Neural progenitor cell (in vitro differentiated cells): ENCODE measurements around the gene CCDC85C. TPM values are rescaled to one million over a fixed set of nuclear protein-coding genes. Genes with fewer than 3 reads are reported as not detected.
A peak's percentile ranks its signal among the peaks of the same experiment; 100 is the strongest.

Experiments
- DNase-seq: peaks from one replicate; pipeline ENCODE4 v3.0.0-alpha.2; 2016; ENCODE audit warnings: low spot score
- H2AFZ ChIP-seq: fragments of 200-600 bp; sonication (generic); replicated peaks from 2 replicates; pipeline ENCODE4 v1.6.1; 2016; ENCODE audit warnings: antibody characterized with exemption
- H3F3A ChIP-seq: fragments of 200-600 bp; sonication (generic); 2 replicates; pipeline ENCODE4 v1.6.1; 2016; ENCODE audit warnings: antibody characterized with exemption, low read depth
- H3K27ac ChIP-seq: fragments of 200-600 bp; sonication (generic); 2 replicates; pipeline ENCODE4 v1.5.1; 2016; ENCODE audit warnings: mild to moderate bottlenecking
- H3K27me3 ChIP-seq: fragments of 200-600 bp; sonication (generic); 2 replicates; pipeline ENCODE4 v1.6.1; 2016; ENCODE audit warnings: mild to moderate bottlenecking, moderate library complexity
- H3K36me3 ChIP-seq: fragments of 200-600 bp; sonication (generic); 2 replicates; pipeline ENCODE4 v1.5.1; 2016
- H3K4me1 ChIP-seq: fragments of 200-600 bp; sonication (generic); 2 replicates; pipeline ENCODE4 v1.6.1; 2016; ENCODE audit warnings: mixed run types
- H3K4me2 ChIP-seq: fragments of 200-600 bp; sonication (generic); 2 replicates; pipeline ENCODE4 v1.6.1; 2016
- H3K4me3 ChIP-seq: fragments of 200-600 bp; sonication (generic); 2 replicates; pipeline ENCODE4 v1.5.1; 2016
- H3K79me2 ChIP-seq: fragments of 200-600 bp; sonication (generic); 2 replicates; pipeline ENCODE4 v1.6.1; 2016; ENCODE audit warnings: low read depth
- H3K9ac ChIP-seq: fragments of 200-600 bp; sonication (generic); 2 replicates; pipeline ENCODE4 v1.6.1; 2016
- H3K9me3 ChIP-seq: fragments of 200-600 bp; sonication (generic); 2 replicates; pipeline ENCODE4 v1.5.1; 2016; ENCODE audit warnings: low read depth
- H4K20me1 ChIP-seq: fragments of 200-600 bp; sonication (generic); 2 replicates; pipeline ENCODE4 v1.6.1; 2016; ENCODE audit warnings: low read depth
- H3K27ac Mint-ChIP-seq: 3 replicates; pipeline ENCODE4 v1.8.0; 2021; ENCODE audit warnings: mixed read lengths
- H3K27me3 Mint-ChIP-seq: 2 replicates; pipeline ENCODE4 v1.8.0; 2022; ENCODE audit warnings: low read depth, mild to moderate bottlenecking, inconsistent platforms, moderate library complexity, mixed read lengths; ENCODE audit not compliant: insufficient read depth
- H3K36me3 Mint-ChIP-seq: 3 replicates; pipeline ENCODE4 v1.8.0; 2021; ENCODE audit warnings: mixed read lengths
- H3K4me1 Mint-ChIP-seq: 3 replicates; pipeline ENCODE4 v1.8.0; 2021; ENCODE audit warnings: mixed read lengths
- H3K4me3 Mint-ChIP-seq: 3 replicates; pipeline ENCODE4 v1.8.0; 2021; ENCODE audit warnings: mild to moderate bottlenecking, moderate library complexity, mixed read lengths
- H3K9me3 Mint-ChIP-seq: 3 replicates; pipeline ENCODE4 v1.8.0; 2020; ENCODE audit warnings: mixed read lengths
- CTCF ChIP-seq: fragments of 200-600 bp; sonication (generic); IDR thresholded peaks from 2 replicates; pipeline ENCODE4 v1.5.1; 2017; ENCODE audit warnings: antibody characterized with exemption, mild to moderate bottlenecking
- EZH2 ChIP-seq: fragments of 200-600 bp; sonication (generic); IDR thresholded peaks from 2 replicates; pipeline ENCODE4 v1.6.1; 2017; ENCODE audit warnings: antibody characterized with exemption, mild to moderate bottlenecking, moderate library complexity
- EZH2phosphoT487 ChIP-seq: fragments of 200-600 bp; sonication (generic); IDR thresholded peaks from 2 replicates; pipeline ENCODE4 v1.6.1; 2017; ENCODE audit warnings: antibody characterized with exemption
- total RNA-seq: library from RNA; depleted of rRNA; stranded (reverse); fragments of >200 nt; gene quantifications from 2 replicates; pipeline ENCODE4 v1.2.3, GENCODE V29; 2015; ENCODE audit warnings: low replicate concordance

Gene CCDC85C
- total RNA-seq, 1 donor from 2014 or later, result 19.0 TPM

GRCh38 chr14:99538275-99538674 is 65.7 kb downstream of the CCDC85C start:
- Histone ChIP-seq H4K20me1 (peaks cover 92% of the 10 kb centered on the region), H3K9ac (no peak overlapping the region), H3K27me3 (no peaks in the 10 kb centered on the region), H3K9me3 (no peaks in the 10 kb centered on the region), H2AFZ (no peak overlapping the region), H3F3A (peaks cover 23% of the 10 kb centered on the region), H3K79me2 (peaks cover 87% of the 10 kb centered on the region), H3K27ac (no peak overlapping the region), H3K4me2 (peak overlapping the region; percentile 2), H3K36me3 (no peaks in the 10 kb centered on the region), H3K4me3 (no peak overlapping the region), H3K4me1 (peaks cover 83% of the 10 kb centered on the region)
- no peak for DNase-seq
- Mint-ChIP-seq H3K4me1 (peaks cover 82% of the 10 kb centered on the region), H3K27ac (no peak overlapping the region), H3K4me3 (no peak overlapping the region), H3K9me3 (no peaks in the 10 kb centered on the region), H3K27me3 (peaks cover 10% of the 10 kb centered on the region), H3K36me3 (peaks cover 1% of the 10 kb centered on the region)
- TF ChIP-seq EZH2, result no peak
- TF ChIP-seq CTCF, result peak; percentile 32

- Histone ChIP-seq H3K36me3 (no peaks in the 10 kb centered on the region), H3K4me2 (no peak overlapping the region), H3K79me2 (peaks cover 87% of the 10 kb centered on the region), H3F3A (peaks cover 26% of the 10 kb centered on the region), H3K27ac (no peak overlapping the region), H4K20me1 (peaks cover 84% of the 10 kb centered on the region), H3K4me3 (no peak overlapping the region), H3K9ac (no peak overlapping the region), H3K9me3 (no peaks in the 10 kb centered on the region), H3K4me1 (peaks cover 78% of the 10 kb centered on the region), H3K27me3 (no peaks in the 10 kb centered on the region), H2AFZ (no peak overlapping the region)
- peak; percentile 43 for DNase-seq
- H3K9me3 Mint-ChIP-seq, result no peaks in the 10 kb centered on the region
- peaks cover 1% of the 10 kb centered on the region for H3K36me3 Mint-ChIP-seq
- no peak overlapping the region for H3K4me3 Mint-ChIP-seq
- H3K27ac Mint-ChIP-seq, result no peak overlapping the region
- TF ChIP-seq EZH2phosphoT487, result no peak
- no peak for TF ChIP-seq CTCF
- H3K4me1 Mint-ChIP-seq, result peaks cover 80% of the 10 kb centered on the region
- H3K27me3 Mint-ChIP-seq, result peaks cover 11% of the 10 kb centered on the region
Observed at GRCh38 chr14:99537399-99537798, 66.6 kb downstream of the CCDC85C start.

- peaks cover 8% of the 10 kb centered on the region for H3K27me3 Mint-ChIP-seq
- Histone ChIP-seq H3K27ac (no peak overlapping the region), H4K20me1 (peaks cover 79% of the 10 kb centered on the region), H3K36me3 (no peaks in the 10 kb centered on the region), H2AFZ (no peak overlapping the region), H3K4me3 (no peak overlapping the region), H3K9me3 (no peaks in the 10 kb centered on the region), H3K4me1 (peaks cover 71% of the 10 kb centered on the region), H3K4me2 (no peak overlapping the region), H3K27me3 (no peaks in the 10 kb centered on the region), H3K9ac (no peak overlapping the region), H3F3A (peaks cover 27% of the 10 kb centered on the region), H3K79me2 (peaks cover 82% of the 10 kb centered on the region)
- H3K4me1 Mint-ChIP-seq, result peaks cover 75% of the 10 kb centered on the region
- DNase-seq, result no peak
- H3K36me3 Mint-ChIP-seq, result no peaks in the 10 kb centered on the region
- H3K4me3 Mint-ChIP-seq, result no peak overlapping the region
- no peaks in the 10 kb centered on the region for H3K9me3 Mint-ChIP-seq
- no peak overlapping the region for H3K27ac Mint-ChIP-seq
- TF ChIP-seq EZH2 (no peak), CTCF (no peak)
Observed at GRCh38 chr14:99535908-99536778, 67.9 kb downstream of the CCDC85C start.
